CD4-positive, CD25-positive, alpha-beta regulatory T cell (primary cell): ENCODE results near the gene PIP5KL1. TPM values are rescaled to one million over a fixed set of nuclear protein-coding genes. Genes with fewer than 3 reads are reported as not detected.
"Not testable (repeated sequence)": the region's sequence is repeated elsewhere in the genome, so short reads cannot be mapped to it uniquely, and the experiment has no call there.

ENCODE experiments used
- ATAC-seq, 2 donors: fragments of 150-1000 bp; cut with Tn5 transposase; one replicate each; pipeline ENCODE4 v1.10.0; 2021; ENCODE audit warnings: low read depth in 2 of 2, moderate number of reproducible peaks in 2 of 2, moderate library complexity in 1 of 2
- DNase-seq, 3 donors: peaks; one replicate each; pipeline versions ENCODE4 v3.0.0 to v3.0.0-alpha.2; 2012 to 2022; ENCODE audit warnings: mixed read lengths in 1 of 3
- H3K27ac ChIP-seq: one replicate; pipeline ENCODE4 v1.7.0; 2013; ENCODE audit warnings: mild to moderate bottlenecking, low read length; ENCODE audit not compliant: insufficient read depth, poor library complexity, severe bottlenecking
- H3K27me3 ChIP-seq: one replicate; pipeline ENCODE4 v1.7.0; 2013; ENCODE audit warnings: low read length; ENCODE audit not compliant: control insufficient read depth, insufficient read depth
- H3K36me3 ChIP-seq: one replicate; pipeline ENCODE4 v1.7.0; 2013; ENCODE audit warnings: mild to moderate bottlenecking, low read length, moderate library complexity; ENCODE audit not compliant: control insufficient read depth, insufficient read depth
- H3K4me1 ChIP-seq: 2 replicates; pipeline ENCODE4 v1.7.0; 2013; ENCODE audit warnings: mild to moderate bottlenecking, low read length; ENCODE audit not compliant: insufficient read depth, control insufficient read depth, poor library complexity, severe bottlenecking
- H3K4me3 ChIP-seq: one replicate; pipeline ENCODE4 v1.7.0; 2013; ENCODE audit warnings: low read depth, mild to moderate bottlenecking, low read length, moderate library complexity
- H3K9me3 ChIP-seq, 2 experiments: 1 replicate in 1 of 2; 2 replicates in 1 of 2; pipeline ENCODE4 v1.7.0; 2013; ENCODE audit warnings: low read length in 2 of 2, mild to moderate bottlenecking in 1 of 2, moderate library complexity in 1 of 2; ENCODE audit not compliant: control insufficient read depth in 2 of 2
- H3K27ac Mint-ChIP-seq, 3 donors: one replicate each; pipeline ENCODE4 v1.8.0; 2020 to 2022; ENCODE audit warnings: mild to moderate bottlenecking in 3 of 3, mixed read lengths in 3 of 3, moderate library complexity in 2 of 3
- H3K27me3 Mint-ChIP-seq: one replicate; pipeline ENCODE4 v1.8.0; 2022; ENCODE audit warnings: mild to moderate bottlenecking, mixed read lengths
- H3K36me3 Mint-ChIP-seq: one replicate; pipeline ENCODE4 v1.8.0; 2020; ENCODE audit warnings: mixed read lengths
- H3K4me1 Mint-ChIP-seq, 4 donors: one replicate each; pipeline ENCODE4 v1.8.0; 2020 to 2022; ENCODE audit warnings: mixed read lengths in 4 of 4, mild to moderate bottlenecking in 1 of 4
- H3K4me3 Mint-ChIP-seq, 4 donors: one replicate each; pipeline ENCODE4 v1.8.0; 2020 to 2022; ENCODE audit warnings: mild to moderate bottlenecking in 4 of 4, mixed read lengths in 4 of 4, moderate library complexity in 3 of 4
- H3K9me3 Mint-ChIP-seq, 7 donors: one replicate each; pipeline ENCODE4 v1.8.0; 2020 to 2022; ENCODE audit warnings: mixed read lengths in 7 of 7, mild to moderate bottlenecking in 3 of 7, moderate library complexity in 2 of 7
- polyA plus RNA-seq, 4 donors: library from polyadenylated mRNA; unstranded; fragments of 300-500 nt; fragmentation: Illumina TruSeq; gene quantifications; one replicate each; pipeline ENCODE4 v1.2.3, GENCODE V29; 2021
- total RNA-seq: library from RNA; stranded (reverse); gene quantifications from one replicate; pipeline ENCODE4 v1.2.3, GENCODE V29; 2022

PIP5KL1 gene
- total and polyA plus RNA-seq, 5 donors from 2014 or later: 0.22 to 3.3 (median 0.94) TPM; not detected in 1

GRCh38 chr9:127884427-127884911 lies 46.1 kb downstream of the PIP5KL1 start:
- no peaks in the 10 kb centered on the region for H3K9me3 ChIP-seq
- Mint-ChIP-seq H3K27ac (peak overlapping the region in 1 of 3 donors; percentile 80), H3K36me3 (peaks cover 23% of the 10 kb centered on the region), H3K4me1 (peaks cover 0 to 18% (median 6%) of the 10 kb centered on the region in 4 donors), H3K27me3 (no peaks in the 10 kb centered on the region), H3K9me3 (no peaks in the 10 kb centered on the region), H3K4me3 (no peak overlapping the region)
- H3K4me1 ChIP-seq: peaks cover 3% of the 10 kb centered on the region
- H3K27me3 ChIP-seq: no peaks in the 10 kb centered on the region
- DNase-seq (no peak), ATAC-seq (no peak)
- H3K36me3 ChIP-seq: peaks cover 35% of the 10 kb centered on the region
- H3K4me3 ChIP-seq: no peak overlapping the region
- no peak overlapping the region for H3K27ac ChIP-seq

GRCh38 chr9:127883959-127884358 lies 46.6 kb downstream of the PIP5KL1 start:
- peaks cover 3% of the 10 kb centered on the region for H3K4me1 ChIP-seq
- Mint-ChIP-seq H3K9me3 (no peaks in the 10 kb centered on the region), H3K27ac (peak overlapping the region in 1 of 3 donors; percentile 25), H3K36me3 (peaks cover 25% of the 10 kb centered on the region), H3K4me3 (no peak overlapping the region), H3K27me3 (no peaks in the 10 kb centered on the region), H3K4me1 (peaks cover 0 to 18% (median 6%) of the 10 kb centered on the region in 4 donors)
- no peak overlapping the region for H3K27ac ChIP-seq
- no peaks in the 10 kb centered on the region for H3K27me3 ChIP-seq
- no peak overlapping the region for H3K4me3 ChIP-seq
- H3K9me3 ChIP-seq: no peaks in the 10 kb centered on the region
- ATAC-seq (no peak), DNase-seq (no peak)
- H3K36me3 ChIP-seq: peaks cover 33% of the 10 kb centered on the region

- Mint-ChIP-seq H3K4me1 (peaks cover 0 to 25% (median 8%) of the 10 kb centered on the region in 4 donors), H3K36me3 (peaks cover 22% of the 10 kb centered on the region)
- H3K4me3 ChIP-seq, ATAC-seq, DNase-seq, H3K9me3 Mint-ChIP-seq, H3K9me3 ChIP-seq, H3K27me3 Mint-ChIP-seq, H3K4me3 Mint-ChIP-seq, H3K27ac ChIP-seq, H3K27me3 ChIP-seq, H3K27ac Mint-ChIP-seq: not testable (repeated sequence)
- peaks cover 12% of the 10 kb centered on the region for H3K4me1 ChIP-seq
- peaks cover 20% of the 10 kb centered on the region for H3K36me3 ChIP-seq
Measured at GRCh38 chr9:127881715-127882114, 48.9 kb downstream of the PIP5KL1 start.

- Mint-ChIP-seq H3K9me3 (no peaks in the 10 kb centered on the region), H3K4me3 (no peak overlapping the region), H3K4me1 (peaks cover 0 to 25% (median 6%) of the 10 kb centered on the region in 4 donors), H3K36me3 (peaks cover 13% of the 10 kb centered on the region), H3K27ac (no peak overlapping the region), H3K27me3 (no peaks in the 10 kb centered on the region)
- Histone ChIP-seq H3K4me3 (no peak overlapping the region), H3K27me3 (no peaks in the 10 kb centered on the region), H3K9me3 (no peaks in the 10 kb centered on the region), H3K36me3 (peaks cover 5% of the 10 kb centered on the region), H3K27ac (no peak overlapping the region), H3K4me1 (peaks cover 10% of the 10 kb centered on the region)
- ATAC-seq (no peak), DNase-seq (no peak)
Measured at GRCh38 chr9:127880143-127880542, 50.4 kb downstream of the PIP5KL1 start.

- Histone ChIP-seq H3K9me3 (no peaks in the 10 kb centered on the region), H3K4me1 (peaks cover 9% of the 10 kb centered on the region), H3K4me3 (no peak overlapping the region), H3K36me3 (no peaks in the 10 kb centered on the region), H3K27ac (no peak overlapping the region), H3K27me3 (no peaks in the 10 kb centered on the region)
- Mint-ChIP-seq H3K27ac (peak overlapping the region in 1 of 3 donors; percentile 49), H3K4me1 (peaks cover 0 to 18% (median 4%) of the 10 kb centered on the region in 4 donors), H3K4me3 (no peak overlapping the region), H3K27me3 (no peaks in the 10 kb centered on the region), H3K9me3 (no peaks in the 10 kb centered on the region), H3K36me3 (peaks cover 8% of the 10 kb centered on the region)
- ATAC-seq (no peak), DNase-seq (no peak)
Measured at GRCh38 chr9:127878652-127879390, 51.8 kb downstream of the PIP5KL1 start.

- Histone ChIP-seq H3K27me3 (no peaks in the 10 kb centered on the region), H3K4me3 (no peak overlapping the region), H3K27ac (no peak overlapping the region), H3K4me1 (peaks cover 9% of the 10 kb centered on the region), H3K36me3 (no peaks in the 10 kb centered on the region), H3K9me3 (no peaks in the 10 kb centered on the region)
- H3K9me3 Mint-ChIP-seq: no peaks in the 10 kb centered on the region
- peak overlapping the region in 1 of 4 donors; percentile 48 for H3K4me3 Mint-ChIP-seq
- peaks cover 0 to 18% (median 4%) of the 10 kb centered on the region in 4 donors for H3K4me1 Mint-ChIP-seq
- H3K27ac Mint-ChIP-seq: peak overlapping the region in 1 of 3 donors; percentile 49
- no peak for DNase-seq
- peaks cover 8% of the 10 kb centered on the region for H3K36me3 Mint-ChIP-seq
- H3K27me3 Mint-ChIP-seq: no peaks in the 10 kb centered on the region
- ATAC-seq: no peak
Measured at GRCh38 chr9:127878001-127878651, 52.5 kb downstream of the PIP5KL1 start.

GRCh38 chr9:127877566-127877998 lies 53.0 kb downstream of the PIP5KL1 start, which contains the start of gene AK1:
Gene AK1, minus strand, starts transcription at chr9:127877675. Its CDS starts 3,058 bp downstream, at chr9:127874617.
- no peaks in the 10 kb centered on the region for H3K36me3 ChIP-seq
- H3K27me3 ChIP-seq: no peaks in the 10 kb centered on the region
- H3K27me3 Mint-ChIP-seq: no peaks in the 10 kb centered on the region
- peaks cover 8% of the 10 kb centered on the region for H3K36me3 Mint-ChIP-seq
- peaks cover 0 to 14% (median 4%) of the 10 kb centered on the region in 4 donors for H3K4me1 Mint-ChIP-seq
- no peak for ATAC-seq
- peaks cover 9% of the 10 kb centered on the region for H3K4me1 ChIP-seq
- H3K27ac Mint-ChIP-seq: peak within 1 kb of the TSS in 1 of 3 donors; percentile 49
- H3K9me3 Mint-ChIP-seq: no peaks in the 10 kb centered on the region
- no peak within 1 kb of the TSS for H3K4me3 ChIP-seq
- H3K27ac ChIP-seq: no peak within 1 kb of the TSS
- no peaks in the 10 kb centered on the region for H3K9me3 ChIP-seq
- peak within 1 kb of the TSS in 1 of 4 donors; percentile 48 for H3K4me3 Mint-ChIP-seq
- no peak for DNase-seq
